ENCODE results near the gene TLK2. TPM values are rescaled to one million over a fixed set of nuclear protein-coding genes. Genes with fewer than 3 reads are reported as not detected.

The TLK2 gene
- total RNA-seq, 1 experiment from 2014 or later: 40.5 TPM

DNA sequence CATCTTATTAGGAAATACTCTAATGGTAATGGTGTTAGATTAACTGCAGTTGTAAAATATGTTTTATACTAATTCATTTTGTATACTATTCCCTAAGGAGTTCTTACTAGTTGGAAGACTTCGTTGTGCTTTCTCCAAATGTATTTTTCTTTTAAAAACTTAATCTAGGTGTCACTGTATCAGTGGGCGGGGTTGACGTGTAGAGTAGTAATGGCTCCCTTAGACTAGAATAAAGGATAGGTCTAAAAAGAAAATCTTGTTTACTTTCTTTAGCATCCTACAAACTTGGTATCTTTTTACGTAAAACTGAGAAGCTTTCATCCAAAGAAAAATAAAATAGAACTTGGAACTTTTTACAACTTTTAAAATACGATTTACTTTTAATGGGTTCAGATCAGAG, 93.9 kb downstream of the TLK2 start:
- ATAC-seq: peak; percentile 45
- TF ChIP-seq EZH2 (IDR thresholded peaks at IDR 0.05; ENCODE audit: low read length, unreplicated experiment): no peak
- Histone ChIP-seq H3K9me3 (ENCODE audit: low read length) (no peaks in the 10 kb centered on the region), H3K4me2 (ENCODE audit: low read length) (0 out of 2 replicates have a peak overlapping the region, but pooled peaks have one; percentile 12), H3K79me2 (ENCODE audit: low read length) (peaks cover 11% of the 10 kb centered on the region), H3F3A (ENCODE audit: low read length, unreplicated experiment) (no peaks in the 10 kb centered on the region), H3K27ac (ENCODE audit: low read length) (peak overlapping the region; percentile 35), H3K9me2 (replicated peaks; ENCODE audit: low read length) (no peaks in the 10 kb centered on the region), H3K27me3 (ENCODE audit: low read length) (no peaks in the 10 kb centered on the region), H3K4me3 (ENCODE audit: low read length) (no peak overlapping the region), H2AFZ (ENCODE audit: low read length) (no peak overlapping the region), H3K9ac (ENCODE audit: low read length) (no peak overlapping the region), H4K20me1 (ENCODE audit: low read length) (no peaks in the 10 kb centered on the region), H3K4me1 (ENCODE audit: insufficient read depth, low read length) (peaks cover 22% of the 10 kb centered on the region), H3K36me3 (ENCODE audit: low read depth, low read length) (peaks cover 49% of the 10 kb centered on the region)
- ChIA-PET POLR2A (ENCODE audit: unreplicated experiment) (no interaction called here), CTCF (interaction anchor here (0.6 kb wide), 2 partner anchors 9 to 31 kb away, joined by 3 to 5 read pairs; no protein-coding TSS in a partner anchor)
- BruUV-seq (replicated peaks): no TSS peak
- intact Hi-C loops (cut with micrococcal nuclease): no loop called here
- DNase-seq: no peak

DNA sequence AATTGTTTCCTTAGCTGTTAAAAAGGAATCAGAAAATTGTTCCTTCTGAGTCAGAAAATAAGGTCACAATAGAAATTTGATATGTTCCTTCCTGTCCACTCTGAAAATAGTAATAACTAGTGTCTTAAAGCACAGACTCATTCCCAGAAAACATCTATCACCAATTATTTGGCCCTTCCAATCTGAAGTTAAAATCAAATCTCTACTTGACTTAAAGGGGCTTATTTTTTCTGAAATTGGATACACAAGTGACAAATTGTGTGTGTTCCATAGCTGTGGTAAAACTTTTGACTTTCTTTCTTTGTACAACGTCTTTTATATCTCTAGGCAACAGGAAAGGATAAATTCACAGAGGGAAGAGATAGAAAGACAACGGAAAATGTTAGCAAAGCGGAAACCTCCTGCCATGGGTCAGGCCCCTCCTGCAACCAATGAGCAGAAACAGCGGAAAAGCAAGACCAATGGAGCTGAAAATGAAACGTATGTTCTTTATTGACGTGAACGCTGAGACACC, 94.3 kb downstream of the TLK2 start:
- H3F3A ChIP-seq (ENCODE audit: low read length, unreplicated experiment): no peaks in the 10 kb centered on the region
- ChIA-PET CTCF (interaction anchor here (0.6 kb wide), 1 partner anchor 10 kb away, joined by 3 read pairs; no protein-coding TSS in a partner anchor), POLR2A (ENCODE audit: unreplicated experiment) (no interaction called here)
- TF ChIP-seq EZH2 (IDR thresholded peaks at IDR 0.05; ENCODE audit: low read length, unreplicated experiment): no peak
- TF ChIP-seq EZH2phosphoT487 (IDR thresholded peaks at IDR 0.05; ENCODE audit: borderline replicate concordance, low read length): no peak
- TF ChIP-seq, protein P1, sequence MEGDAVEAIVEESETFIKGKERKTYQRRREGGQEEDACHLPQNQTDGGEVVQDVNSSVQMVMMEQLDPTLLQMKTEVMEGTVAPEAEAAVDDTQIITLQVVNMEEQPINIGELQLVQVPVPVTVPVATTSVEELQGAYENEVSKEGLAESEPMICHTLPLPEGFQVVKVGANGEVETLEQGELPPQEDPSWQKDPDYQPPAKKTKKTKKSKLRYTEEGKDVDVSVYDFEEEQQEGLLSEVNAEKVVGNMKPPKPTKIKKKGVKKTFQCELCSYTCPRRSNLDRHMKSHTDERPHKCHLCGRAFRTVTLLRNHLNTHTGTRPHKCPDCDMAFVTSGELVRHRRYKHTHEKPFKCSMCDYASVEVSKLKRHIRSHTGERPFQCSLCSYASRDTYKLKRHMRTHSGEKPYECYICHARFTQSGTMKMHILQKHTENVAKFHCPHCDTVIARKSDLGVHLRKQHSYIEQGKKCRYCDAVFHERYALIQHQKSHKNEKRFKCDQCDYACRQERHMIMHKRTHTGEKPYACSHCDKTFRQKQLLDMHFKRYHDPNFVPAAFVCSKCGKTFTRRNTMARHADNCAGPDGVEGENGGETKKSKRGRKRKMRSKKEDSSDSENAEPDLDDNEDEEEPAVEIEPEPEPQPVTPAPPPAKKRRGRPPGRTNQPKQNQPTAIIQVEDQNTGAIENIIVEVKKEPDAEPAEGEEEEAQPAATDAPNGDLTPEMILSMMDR (conservative IDR thresholded peaks at IDR 0.05; ENCODE audit: low read depth, low read length): no peak
- no peaks in the 10 kb centered on the region for H3K27me3 ChIP-seq (ENCODE audit: low read length)
- H3K9ac ChIP-seq (ENCODE audit: low read length): no peak overlapping the region
- peak overlapping the region; percentile 35 for H3K27ac ChIP-seq (ENCODE audit: low read length)
- 0 out of 2 replicates have a peak overlapping the region, but pooled peaks have one; percentile 12 for H3K4me2 ChIP-seq (ENCODE audit: low read length)
- H3K79me2 ChIP-seq (ENCODE audit: low read length): 0 out of 2 replicates have a peak, but pooled peaks cover 9% of the 10 kb centered on the region
- intact Hi-C loops (cut with micrococcal nuclease): no loop called here
- peak; percentile 37 for DNase-seq
- no peaks in the 10 kb centered on the region for H4K20me1 ChIP-seq (ENCODE audit: low read length)
- peak; percentile 77 for ATAC-seq
- peaks cover 48% of the 10 kb centered on the region for H3K36me3 ChIP-seq (ENCODE audit: low read depth, low read length)
- BruUV-seq (replicated peaks): no TSS peak
- no peaks in the 10 kb centered on the region for H3K9me3 ChIP-seq (ENCODE audit: low read length)
- H3K4me3 ChIP-seq (ENCODE audit: low read length): no peak overlapping the region
- H2AFZ ChIP-seq (ENCODE audit: low read length): no peak overlapping the region
- H3K4me1 ChIP-seq (ENCODE audit: insufficient read depth, low read length): peaks cover 20% of the 10 kb centered on the region
- H3K9me2 ChIP-seq (replicated peaks; ENCODE audit: low read length): no peaks in the 10 kb centered on the region

DNA sequence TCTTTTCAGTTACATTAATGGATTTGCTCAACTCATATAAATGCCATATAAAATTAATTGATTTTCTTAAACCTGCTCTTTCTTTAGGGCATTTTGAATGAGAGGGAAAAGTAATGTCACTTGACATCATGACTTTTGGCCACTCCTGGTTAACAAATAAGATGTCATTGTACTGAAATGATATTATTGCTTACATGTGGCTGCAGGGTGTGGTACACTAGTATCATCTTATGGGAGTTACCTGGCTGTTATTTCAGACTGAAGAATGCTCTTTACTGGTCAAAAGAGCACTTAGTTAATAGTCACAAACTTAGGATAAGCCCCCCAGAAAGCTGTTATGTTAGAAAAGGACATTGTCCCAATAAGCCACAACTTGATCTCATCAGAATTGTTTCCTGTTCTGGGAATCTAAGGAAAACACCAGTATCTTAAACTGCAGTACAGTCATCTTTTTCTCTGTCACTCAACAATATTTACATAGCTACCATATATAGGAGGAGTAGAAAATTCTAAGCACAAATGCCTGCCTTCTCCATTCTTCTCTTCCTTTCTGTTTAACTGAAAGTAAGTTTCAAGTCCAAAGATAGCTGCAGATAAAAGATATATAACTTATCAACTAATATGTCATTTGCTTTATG, 95.0 kb downstream of the TLK2 start:
- ATAC-seq (no peak), DNase-seq (no peak)
- H3K4me1 ChIP-seq (ENCODE audit: insufficient read depth, low read length): peaks cover 20% of the 10 kb centered on the region
- 0 out of 2 replicates have a peak, but pooled peaks cover 9% of the 10 kb centered on the region for H3K79me2 ChIP-seq (ENCODE audit: low read length)
- H3K9ac ChIP-seq (ENCODE audit: low read length): no peak overlapping the region
- no peak overlapping the region for H3K4me3 ChIP-seq (ENCODE audit: low read length)
- no peaks in the 10 kb centered on the region for H3K9me2 ChIP-seq (replicated peaks; ENCODE audit: low read length)
- H3K9me3 ChIP-seq (ENCODE audit: low read length): no peaks in the 10 kb centered on the region
- ChIA-PET CTCF (no interaction called here), POLR2A (ENCODE audit: unreplicated experiment) (no interaction called here)
- TF ChIP-seq EZH2phosphoT487 (IDR thresholded peaks at IDR 0.05; ENCODE audit: borderline replicate concordance, low read length) (no peak), EZH2 (IDR thresholded peaks at IDR 0.05; ENCODE audit: low read length, unreplicated experiment) (no peak)
- TF ChIP-seq, protein P1 (conservative IDR thresholded peaks at IDR 0.05; ENCODE audit: low read depth, low read length): no peak
- intact Hi-C loops (cut with micrococcal nuclease): no loop called here
- no peaks in the 10 kb centered on the region for H4K20me1 ChIP-seq (ENCODE audit: low read length)
- H3F3A ChIP-seq (ENCODE audit: low read length, unreplicated experiment): no peaks in the 10 kb centered on the region
- BruUV-seq (replicated peaks): no TSS peak
- no peak overlapping the region for H3K4me2 ChIP-seq (ENCODE audit: low read length)
- H3K36me3 ChIP-seq (ENCODE audit: low read depth, low read length): peaks cover 53% of the 10 kb centered on the region
- H3K27ac ChIP-seq (ENCODE audit: low read length): no peak overlapping the region
- H3K27me3 ChIP-seq (ENCODE audit: low read length): no peaks in the 10 kb centered on the region
- no peak overlapping the region for H2AFZ ChIP-seq (ENCODE audit: low read length)

Measured in PC-3 (cell line).